ENCODE results near the gene FXYD4.
"Not testable (repeated sequence)": the region's sequence is repeated elsewhere in the genome, so short reads cannot be mapped to it uniquely, and the experiment has no call there.

Gene FXYD4, protein sequence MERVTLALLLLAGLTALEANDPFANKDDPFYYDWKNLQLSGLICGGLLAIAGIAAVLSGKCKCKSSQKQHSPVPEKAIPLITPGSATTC

DNA sequence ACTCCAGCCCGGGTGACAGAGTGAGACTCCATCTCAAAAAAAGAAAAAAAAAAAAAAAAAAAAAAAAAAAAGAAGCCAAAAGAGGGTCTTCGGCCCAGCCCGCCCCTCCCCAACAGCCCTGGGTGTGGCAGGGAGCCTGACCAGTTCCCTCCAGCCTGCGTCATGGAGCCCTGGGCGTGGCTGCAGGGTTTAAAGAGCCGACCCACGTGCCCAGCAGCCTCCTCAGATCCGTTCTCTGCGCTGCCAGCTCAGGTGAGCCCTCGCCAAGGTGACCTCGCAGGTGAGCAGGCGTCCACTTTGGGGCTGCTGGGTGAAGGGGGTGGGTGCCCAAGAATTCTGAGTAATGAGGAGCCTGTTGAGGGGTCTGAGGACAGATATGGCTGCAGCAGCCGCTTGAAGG is at the start of gene FXYD4:
FXYD4 (plus strand) TSS at position 219 of the 400 bp plus-strand sequence. CDS start 2,111 bp downstream, outside the sequence.
- DNase-seq (ENCODE audit: low read depth in 2 of 2), result no peak

DNA sequence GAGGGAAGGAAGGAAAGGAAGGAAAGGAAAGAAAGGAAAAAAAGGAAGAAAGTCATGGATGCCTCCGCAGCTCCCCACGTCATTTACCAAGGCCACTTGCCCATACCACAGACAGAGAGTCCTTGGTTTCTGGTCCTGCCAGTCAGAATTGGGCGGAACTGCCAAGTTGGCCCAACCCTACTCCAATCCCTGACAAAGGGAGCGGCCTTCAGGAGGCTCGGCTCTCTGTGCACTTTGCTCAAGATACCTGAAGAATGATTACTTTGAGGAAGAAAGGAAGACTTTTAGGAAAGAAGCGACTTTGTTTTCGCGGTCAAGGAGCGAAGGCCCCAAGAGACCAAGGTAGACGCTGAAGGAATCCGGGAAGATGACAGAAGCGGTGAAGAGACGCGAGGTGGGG is 49.1 kb upstream of the FXYD4 start:
- DNase-seq (ENCODE audit: low read depth in 2 of 2), result no peak

DNA sequence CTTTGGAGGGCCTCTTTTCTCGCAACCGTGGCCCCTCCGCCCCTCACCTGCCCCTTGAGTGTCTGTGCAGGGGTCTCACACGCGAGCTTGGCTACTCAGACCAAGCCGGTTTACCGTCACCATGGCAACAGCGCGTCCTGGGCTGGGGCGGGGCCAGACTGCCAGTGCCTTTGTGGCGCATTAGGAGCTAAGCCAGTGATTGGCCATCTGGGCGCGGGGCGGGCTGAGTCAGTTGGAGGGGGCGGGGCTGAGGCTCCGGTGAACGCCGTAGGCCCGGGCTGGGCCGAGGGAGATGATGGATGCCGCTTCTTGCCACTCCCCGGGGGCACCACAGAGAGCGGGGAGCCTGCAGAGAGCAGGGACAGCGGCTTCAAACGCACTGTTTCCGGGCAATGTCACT is 48.7 kb upstream of the FXYD4 start:
- DNase-seq (ENCODE audit: low read depth in 2 of 2), result peak; percentile 79 to 81

DNA sequence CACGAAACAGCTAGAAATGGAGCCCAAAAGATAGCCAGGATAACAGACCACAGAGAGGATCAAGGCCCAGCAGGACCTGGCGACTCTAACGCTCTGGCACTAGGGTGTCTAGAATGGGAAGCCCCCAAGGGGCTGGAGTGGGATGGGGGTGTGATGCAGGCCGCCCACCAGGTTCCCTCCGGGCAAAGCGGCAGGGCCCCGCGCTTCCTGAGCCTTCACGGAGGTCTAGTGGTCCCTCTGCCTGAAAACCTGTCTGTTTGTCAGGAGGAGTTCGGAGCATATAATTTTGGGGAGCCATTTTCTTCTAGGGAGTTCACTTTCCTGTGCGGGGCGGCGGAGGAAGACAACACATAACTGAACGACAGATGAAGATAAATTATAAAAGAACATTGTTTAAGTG is 48.2 kb upstream of the FXYD4 start:
- DNase-seq (ENCODE audit: low read depth in 2 of 2), result no peak

DNA sequence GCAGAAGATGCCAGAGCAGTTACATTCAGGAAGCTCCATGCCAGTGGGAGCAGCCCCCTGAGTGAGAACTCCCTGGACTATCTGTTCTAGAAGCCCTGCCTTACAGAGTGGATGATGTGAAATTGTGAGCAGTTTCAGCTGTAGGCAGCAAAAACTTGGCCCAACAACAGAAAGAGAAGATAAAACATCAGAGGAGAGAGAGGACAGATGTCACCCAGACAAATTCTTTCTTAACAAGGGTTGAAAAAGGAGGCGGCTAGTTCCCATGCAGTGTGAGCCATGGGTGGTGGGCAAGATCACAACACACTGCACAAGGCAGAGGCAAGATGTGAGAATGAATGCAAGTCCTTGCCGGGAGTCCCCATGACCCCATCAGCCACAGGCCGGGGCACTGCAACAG is 46.6 kb upstream of the FXYD4 start:
- DNase-seq (ENCODE audit: low read depth in 2 of 2), result no peak

DNA sequence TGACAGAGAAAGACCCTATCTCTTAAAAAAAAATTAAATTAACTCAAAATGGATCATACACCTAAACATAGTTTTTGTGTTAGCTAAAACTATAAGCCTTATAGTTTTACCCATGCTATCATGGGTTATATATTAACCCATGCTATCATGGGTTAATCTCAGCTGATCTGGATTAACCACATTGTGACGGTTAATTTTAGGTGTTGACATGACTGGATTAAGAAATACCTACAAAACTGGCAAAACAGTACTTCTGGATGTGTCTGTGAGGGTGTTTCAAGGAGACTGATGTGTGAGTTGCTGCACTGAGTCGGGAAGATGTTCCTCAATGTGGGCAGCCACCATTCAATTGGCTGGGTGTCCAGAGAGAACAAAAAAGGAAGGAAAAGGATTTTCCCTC is 44.3 kb upstream of the FXYD4 start:
- DNase-seq (ENCODE audit: low read depth in 2 of 2), result no peak

DNA sequence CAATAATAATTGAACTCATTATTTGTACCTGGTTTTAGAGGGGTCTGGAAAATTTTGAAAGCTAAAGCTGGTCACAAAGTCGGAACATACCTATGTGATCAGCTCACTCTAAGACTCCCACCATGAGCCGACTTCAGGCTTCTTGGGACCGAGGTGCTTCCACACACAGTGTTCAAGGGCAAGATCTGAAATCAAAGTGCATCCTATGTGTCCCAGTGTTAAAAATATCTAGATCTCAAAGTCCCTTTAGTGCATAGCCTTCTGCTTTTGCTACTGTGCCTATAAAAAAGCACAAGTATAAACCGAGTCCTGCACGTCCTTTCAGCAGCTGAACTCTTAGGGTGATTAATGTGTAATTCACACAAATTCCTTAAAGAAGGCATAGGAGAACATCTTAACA is 43.5 kb upstream of the FXYD4 start:
- DNase-seq (ENCODE audit: low read depth in 2 of 2), result no peak

DNA sequence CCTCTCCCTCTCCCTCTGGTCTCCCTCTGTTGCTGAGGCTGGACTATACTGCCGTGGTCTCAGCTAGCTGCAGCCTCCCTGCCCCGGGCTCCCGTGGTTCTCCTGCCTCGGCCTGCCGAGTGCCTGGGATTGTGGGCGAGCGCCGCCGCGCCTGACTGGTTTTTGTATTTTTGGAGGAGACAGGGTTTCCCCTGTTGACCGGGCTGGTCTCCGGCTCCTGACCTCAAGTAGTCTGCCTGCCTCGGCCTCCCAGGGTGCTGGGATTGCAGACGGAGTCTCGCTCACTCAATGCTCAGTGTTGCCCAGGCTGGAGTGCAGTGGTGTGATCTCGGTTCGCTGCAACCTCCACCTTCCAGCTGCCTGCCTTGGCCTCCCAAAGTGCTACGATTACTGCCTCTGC is 42.6 kb upstream of the FXYD4 start:
- not testable (repeated sequence) for DNase-seq (ENCODE audit: low read depth in 2 of 2)

DNA sequence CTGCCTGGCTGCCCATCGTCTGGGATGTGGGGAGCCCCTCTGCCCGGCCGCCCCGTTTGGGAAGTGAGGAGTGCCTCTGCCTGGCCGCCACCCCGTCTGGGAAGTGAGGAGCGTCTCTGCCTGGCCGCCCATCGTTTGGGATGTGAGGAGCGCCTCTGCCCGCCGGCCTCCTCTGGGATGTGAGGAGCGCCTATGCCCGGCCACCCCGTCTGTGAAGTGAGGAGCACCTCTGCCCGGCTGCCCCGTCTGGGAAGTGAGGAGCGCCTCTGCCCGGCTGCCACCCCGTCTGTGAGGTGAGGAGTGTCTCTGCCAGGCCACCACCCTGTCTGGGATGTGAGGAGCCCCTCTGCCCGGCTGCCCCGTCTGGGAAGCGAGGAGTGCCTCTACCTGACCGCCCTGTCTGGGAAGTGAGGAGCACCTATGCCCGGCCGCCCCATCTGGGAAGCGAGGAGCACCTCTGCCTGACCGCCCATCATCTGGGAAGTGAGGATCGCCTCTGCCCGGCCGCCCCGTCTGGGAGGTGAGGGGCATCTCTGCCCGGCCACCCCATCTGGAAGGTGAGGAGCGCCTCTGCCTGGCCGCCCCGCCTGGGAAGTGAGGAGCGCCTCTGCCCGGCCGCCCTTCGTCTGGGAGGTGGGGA is 42.1 kb upstream of the FXYD4 start:
- DNase-seq (ENCODE audit: low read depth in 2 of 2), result not testable (repeated sequence)

DNA sequence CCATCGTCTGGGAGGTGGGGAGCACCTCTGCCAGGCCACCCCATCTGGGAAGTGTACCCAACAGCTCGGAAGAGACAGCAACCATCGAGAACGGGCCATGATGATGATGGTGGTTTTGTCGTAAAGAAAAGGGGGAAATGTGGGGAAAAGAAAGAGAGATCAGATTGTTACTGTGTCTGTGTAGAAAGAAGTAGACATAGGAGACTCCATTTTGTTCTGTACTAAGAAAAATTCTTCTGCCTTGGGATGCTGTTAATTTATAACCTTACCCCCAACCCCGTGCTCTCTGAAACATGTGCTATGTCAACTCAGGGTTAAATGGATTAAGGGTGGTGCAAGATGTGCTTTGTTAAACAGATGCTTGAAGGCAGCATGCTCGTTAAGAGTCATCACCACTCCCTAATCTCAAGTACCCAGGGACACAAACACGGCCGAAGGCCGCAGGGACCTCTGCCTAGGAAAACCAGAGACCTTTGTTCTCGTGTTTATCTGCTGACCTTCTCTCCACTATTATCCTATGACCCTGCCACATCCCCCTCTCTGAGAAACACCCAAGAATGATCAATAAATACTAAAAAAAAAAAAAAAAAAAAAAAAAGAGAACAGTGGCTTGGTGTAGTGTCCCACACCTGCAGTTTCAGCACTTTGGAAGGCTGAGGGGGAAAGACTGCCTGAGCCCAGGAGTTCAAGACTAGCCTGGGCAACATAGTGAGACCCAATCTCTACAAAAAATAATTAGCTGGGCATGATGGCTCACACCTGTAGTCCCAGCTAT is 41.2 kb upstream of the FXYD4 start:
- DNase-seq (ENCODE audit: low read depth in 2 of 2), result not testable (repeated sequence)

DNA sequence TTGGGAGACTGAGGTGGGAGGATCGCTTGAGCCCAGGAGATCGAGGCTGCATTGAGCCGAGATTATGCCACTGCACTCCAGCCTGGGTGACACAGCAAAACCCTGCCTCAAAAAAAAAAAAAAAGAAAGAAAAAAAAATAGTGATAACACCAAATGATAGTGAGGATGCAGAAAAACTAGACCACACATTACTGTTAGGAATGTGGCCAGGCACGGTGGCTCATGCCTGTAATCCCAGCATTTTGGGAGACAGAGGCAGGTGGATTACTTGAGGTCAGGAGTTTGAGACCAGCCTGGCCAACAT is 40.7 kb upstream of the FXYD4 start:
- not testable (repeated sequence) for DNase-seq (ENCODE audit: low read depth in 2 of 2)

DNA sequence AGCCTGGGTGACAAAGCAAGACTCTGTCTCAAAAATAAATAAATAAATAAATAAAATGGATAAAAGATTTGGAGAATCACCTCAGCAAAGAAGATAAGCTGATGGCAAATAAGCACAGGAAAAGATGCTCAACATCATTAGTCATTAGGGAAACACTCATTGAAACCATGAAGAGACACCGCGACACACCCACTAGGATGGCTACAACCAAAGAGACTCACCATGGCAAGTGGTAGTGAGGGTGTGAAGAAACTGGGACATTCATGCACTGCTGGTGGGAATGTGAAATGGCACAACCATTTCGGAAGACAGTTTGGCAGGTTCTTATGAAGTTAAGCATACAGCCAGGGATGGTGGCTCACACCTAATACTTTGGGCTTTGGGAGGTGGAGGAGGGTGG is 37.8 kb upstream of the FXYD4 start:
- no peak for DNase-seq (ENCODE audit: low read depth in 2 of 2)

DNA sequence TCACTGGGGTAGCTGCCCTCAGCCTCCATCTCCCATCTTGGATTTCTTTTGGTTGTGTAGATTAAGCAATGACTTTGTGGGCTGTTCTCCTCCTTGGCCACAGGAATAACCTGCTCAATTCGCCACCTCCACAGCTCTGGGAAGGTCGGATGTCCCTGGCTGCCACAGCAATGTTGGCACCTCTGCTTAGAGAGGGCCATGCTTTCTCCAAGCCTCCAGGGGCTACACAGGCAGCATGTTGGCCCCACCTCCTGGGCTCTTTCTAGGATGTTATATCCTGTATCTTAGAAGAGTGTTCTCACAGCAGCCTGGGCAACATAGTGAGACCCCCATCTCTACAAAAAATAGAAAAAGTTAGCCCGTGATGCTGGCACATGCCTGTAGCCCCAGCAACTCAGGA is 35.4 kb upstream of the FXYD4 start:
- DNase-seq (ENCODE audit: low read depth in 2 of 2), result no peak

DNA sequence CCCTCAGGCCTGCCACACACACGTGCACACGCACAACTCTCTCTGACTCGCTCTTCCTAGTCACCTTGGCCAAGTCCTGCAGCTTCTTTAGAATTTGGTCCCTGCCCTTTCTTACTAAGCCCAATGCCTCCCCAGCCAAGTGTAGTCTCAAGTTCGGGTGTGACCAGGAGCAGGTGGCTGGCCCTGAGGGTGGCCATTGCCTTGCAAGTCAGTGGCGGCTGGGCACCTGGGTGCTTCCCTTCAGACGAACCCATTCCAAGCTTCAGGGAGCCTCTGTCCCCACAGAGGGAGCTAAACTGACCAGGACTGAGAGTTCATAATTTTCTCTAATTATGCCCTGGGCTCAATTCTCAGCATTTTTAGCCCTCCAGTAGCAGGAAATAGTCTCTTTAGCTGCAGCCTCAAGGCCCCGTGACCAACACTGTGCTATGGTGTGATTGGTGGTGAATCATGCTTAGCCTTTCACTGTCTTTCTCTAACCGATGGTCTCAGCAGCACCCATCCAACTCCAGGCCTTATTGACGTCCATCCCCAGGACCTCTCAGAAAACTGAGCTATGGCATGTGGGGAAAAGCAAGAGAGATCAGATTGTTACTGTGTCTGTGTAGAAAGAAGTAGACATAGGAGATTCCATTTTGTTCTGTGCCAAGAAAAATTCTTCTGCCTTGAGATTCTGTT is 34.7 kb upstream of the FXYD4 start:
- no peak for DNase-seq (ENCODE audit: low read depth in 2 of 2)

DNA sequence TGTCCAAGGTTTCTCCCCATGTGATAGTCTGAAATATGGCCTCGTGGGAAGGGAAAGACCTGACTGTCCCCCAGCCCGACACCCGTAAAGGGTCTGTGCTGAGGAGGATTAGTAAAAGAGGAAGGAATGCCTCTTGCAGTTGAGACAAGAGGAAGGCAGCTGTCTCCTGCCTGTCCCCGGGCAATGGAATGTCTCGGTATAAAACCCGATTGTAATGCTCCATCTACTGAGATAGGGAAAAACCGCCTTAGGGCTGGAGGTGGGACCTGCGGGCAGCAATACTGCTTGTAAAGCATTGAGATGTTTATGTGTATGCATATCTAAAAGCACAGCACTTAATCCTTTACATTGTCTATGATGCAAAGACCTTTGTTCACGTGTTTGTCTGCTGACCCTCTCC is 33.9 kb upstream of the FXYD4 start:
- not testable (repeated sequence) for DNase-seq (ENCODE audit: low read depth in 2 of 2)

DNA sequence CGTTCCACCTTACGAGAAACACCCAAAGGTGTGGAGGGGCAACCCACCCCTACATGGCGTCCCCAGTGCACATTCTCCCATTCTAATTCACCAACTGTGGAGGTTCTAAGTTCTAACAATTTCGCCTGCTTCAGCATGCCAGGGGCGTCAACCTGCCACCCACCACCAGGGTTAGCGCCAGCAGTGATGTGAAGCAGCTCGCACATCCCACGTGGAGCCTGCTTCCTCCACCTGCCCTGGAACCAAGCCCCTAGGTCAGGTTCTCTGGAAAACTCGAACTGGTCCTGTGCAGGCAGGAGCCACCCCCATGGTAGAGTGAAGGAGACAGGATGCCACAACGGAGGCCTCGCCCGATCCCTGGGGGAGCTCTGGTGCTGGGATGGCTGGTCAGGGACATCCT is 33.3 kb upstream of the FXYD4 start:
- DNase-seq (ENCODE audit: low read depth in 2 of 2), result no peak

DNA sequence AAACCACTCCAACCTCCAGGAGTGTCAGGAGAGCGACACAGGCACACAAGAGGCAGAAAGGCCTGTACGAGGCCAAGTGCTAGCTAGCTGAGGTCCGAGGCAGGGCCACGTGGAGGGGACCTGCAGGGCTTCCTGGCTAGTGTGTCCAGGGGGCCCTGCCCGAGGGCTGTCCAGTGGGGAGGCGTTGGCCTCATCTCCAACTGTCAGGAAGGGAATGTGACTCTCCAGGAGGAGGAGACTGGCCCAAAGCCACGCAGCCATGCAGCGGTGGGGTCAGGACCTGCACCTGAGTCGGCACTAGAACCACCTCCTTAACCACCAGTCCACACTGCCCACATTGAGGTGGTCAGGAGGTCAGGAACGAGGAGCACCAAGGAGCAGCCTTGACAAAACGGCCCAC is 32.3 kb upstream of the FXYD4 start:
- no peak for DNase-seq (ENCODE audit: low read depth in 2 of 2)

DNA sequence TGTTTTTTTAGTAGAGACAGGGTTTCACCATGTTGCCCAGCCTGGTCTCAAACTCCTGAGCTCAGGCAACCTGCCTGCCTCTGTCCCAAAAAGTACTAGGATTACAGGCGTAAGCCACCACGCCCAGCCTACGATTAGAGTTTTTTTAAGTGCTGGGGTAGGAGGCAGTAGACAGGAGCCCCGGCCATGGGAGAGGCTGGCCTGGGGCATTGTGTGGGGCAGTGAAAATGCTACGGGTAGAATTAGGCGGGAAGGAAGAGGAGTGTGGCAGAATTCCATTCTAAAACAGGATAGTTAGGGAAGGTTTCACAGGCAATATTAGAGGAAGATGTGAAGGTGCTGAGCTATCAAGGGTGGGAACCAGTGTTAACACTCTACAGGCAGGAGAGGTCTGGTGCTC is 31.3 kb upstream of the FXYD4 start:
- DNase-seq (ENCODE audit: low read depth in 2 of 2), result no peak

DNA sequence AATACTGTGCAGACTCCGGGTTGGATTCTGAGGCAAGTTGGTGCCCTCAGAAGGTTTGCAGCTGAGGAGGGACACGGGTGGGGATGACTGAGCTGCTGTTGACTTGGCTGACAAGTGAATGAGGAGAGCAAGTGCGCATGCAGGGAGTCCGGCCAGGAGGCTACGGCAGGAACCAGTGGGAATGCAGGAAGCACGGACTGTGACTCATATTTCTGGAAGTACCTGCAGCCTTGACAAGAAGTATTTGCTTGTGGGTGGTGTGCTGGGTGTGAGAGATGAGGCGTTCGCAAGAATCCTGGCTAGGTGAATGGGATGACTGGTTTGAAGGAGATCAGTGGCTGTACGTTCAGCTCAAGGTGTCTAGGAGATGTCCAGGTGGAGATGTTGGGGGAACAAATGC is 30.8 kb upstream of the FXYD4 start:
- no peak for DNase-seq (ENCODE audit: low read depth in 2 of 2)

DNA sequence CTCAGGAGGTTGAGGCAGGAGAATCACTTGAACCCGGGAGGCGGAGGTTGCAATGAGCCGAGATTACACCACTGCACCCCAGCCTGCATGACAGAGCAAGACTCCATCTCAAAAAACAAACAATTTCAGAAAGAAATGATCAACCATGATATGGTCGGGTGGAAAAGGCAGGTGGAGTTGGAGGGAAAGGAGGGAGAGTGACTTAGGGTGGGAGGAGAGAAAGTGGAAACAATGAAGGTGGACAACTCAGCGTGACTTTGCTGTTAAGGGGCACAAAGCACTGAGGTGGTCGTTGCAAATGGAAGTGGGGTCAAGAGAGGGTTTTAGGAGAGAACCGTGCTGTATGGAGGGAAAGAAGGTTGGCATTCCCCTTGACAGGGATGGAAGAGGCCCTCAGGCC is 30.0 kb upstream of the FXYD4 start:
- no peak for DNase-seq (ENCODE audit: low read depth in 2 of 2)

DNA sequence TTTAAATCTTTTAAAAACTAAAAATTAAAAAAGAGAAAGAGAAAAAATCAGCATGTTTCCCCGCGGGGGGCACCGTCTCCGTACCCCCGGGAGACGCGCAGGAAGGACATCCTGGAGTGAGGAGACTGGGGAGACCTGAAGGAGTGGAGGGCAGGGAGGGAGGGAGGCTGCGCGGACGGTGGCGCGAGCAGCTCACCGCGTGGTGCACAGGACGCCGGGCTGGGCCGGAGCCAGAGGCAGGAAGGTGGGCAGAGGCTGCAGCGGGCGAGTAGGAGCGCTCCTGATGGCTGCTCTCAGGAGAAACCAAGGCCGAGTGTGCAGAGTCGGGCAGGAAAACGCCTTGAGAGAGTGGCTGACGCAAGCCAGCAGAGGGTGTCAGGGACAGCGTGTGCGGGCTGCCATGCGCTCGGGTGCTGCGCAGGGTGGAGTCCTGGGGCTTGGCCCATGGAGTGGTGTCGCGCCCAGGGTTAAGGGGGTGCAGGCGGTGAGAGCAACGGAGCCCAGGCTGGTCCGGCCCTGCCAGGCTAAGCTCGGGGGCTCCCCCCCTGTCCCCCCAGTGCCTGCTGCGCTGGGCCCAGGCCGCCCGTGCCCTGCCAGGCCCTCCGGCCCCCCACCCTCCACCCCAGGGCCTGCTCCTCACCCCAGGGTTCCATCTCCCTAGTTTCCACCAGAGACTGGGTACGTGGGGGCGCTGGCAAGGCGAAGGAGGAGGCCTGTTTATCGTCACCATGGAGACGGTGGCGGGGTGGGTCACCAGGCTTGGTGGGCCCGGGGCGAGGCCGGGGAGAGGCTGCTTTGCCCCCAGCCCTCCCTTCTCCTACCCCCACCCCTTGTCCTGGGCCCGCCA is 28.9 kb upstream of the FXYD4 start:
- no peak for DNase-seq (ENCODE audit: low read depth in 2 of 2)

DNA sequence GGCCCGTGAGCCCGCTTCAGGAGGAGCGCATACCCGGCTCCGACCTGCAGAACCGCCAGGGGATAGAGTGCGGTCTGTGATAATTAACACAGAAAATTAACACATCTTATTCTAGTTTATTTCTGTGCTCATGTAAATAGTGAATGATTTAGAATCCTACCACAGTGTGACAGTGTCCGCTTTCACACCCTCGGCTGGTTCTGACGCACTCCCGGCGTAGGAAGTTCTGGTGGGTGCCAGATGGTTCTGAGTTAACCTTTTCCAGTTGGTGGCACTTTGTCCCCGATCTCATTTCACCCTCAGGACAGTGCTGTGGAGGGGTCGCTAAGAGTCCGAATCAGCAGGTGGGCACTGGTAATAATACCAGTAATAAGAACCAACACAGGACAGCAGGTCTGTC is 28.3 kb upstream of the FXYD4 start:
- DNase-seq (ENCODE audit: low read depth in 2 of 2), result no peak

Data from stimulated activated CD4-positive, alpha-beta T cell treated with anti-CD3 and anti-CD28 coated beads, Interleukin-15, amount 100 ng/mL, for 48 hours (primary cell).